Neural crest cell (in vitro differentiated cells): ENCODE measurements around the gene OR13C8. TPM values are rescaled to one million over a fixed set of nuclear protein-coding genes. Genes with fewer than 3 reads are reported as not detected.
"Not testable (repeated sequence)": the region's sequence is repeated elsewhere in the genome, so short reads cannot be mapped to it uniquely, and the experiment has no call there.

Experiments
- DNase-seq: peaks from one replicate; pipeline ENCODE4 v3.0.0; 2021; ENCODE audit warnings: low read depth, mixed read lengths, low spot score
- H3K27ac Mint-ChIP-seq: one replicate; pipeline ENCODE4 v1.8.0; 2021; ENCODE audit warnings: mild to moderate bottlenecking, mixed read lengths; ENCODE audit not compliant: unreplicated experiment
- H3K27me3 Mint-ChIP-seq: 2 replicates; pipeline ENCODE4 v1.8.0; 2021; ENCODE audit warnings: low read depth, mild to moderate bottlenecking, mixed read lengths
- H3K36me3 Mint-ChIP-seq: 2 replicates; pipeline ENCODE4 v1.8.0; 2021; ENCODE audit warnings: low read depth, mild to moderate bottlenecking, mixed read lengths
- H3K4me1 Mint-ChIP-seq: 2 replicates; pipeline ENCODE4 v1.8.0; 2021; ENCODE audit warnings: mixed read lengths
- H3K4me3 Mint-ChIP-seq: one replicate; pipeline ENCODE4 v1.8.0; 2021; ENCODE audit warnings: mild to moderate bottlenecking, mixed read lengths
- H3K9me3 Mint-ChIP-seq: 2 replicates; pipeline ENCODE4 v1.8.0; 2021; ENCODE audit warnings: mixed read lengths
- total RNA-seq: library from RNA; stranded (reverse); gene quantifications from 2 replicates; pipeline ENCODE4 v1.2.1, GENCODE V29; 2021
- TF ChIP-seq, protein P1 (sequence below): fragments of 200-600 bp; sonication (generic); conservative IDR thresholded peaks from 2 replicates; pipeline ENCODE4 v1.5.0; 2021; ENCODE audit warnings: antibody characterized with exemption, mild to moderate bottlenecking

OR13C8 gene
- total RNA-seq, 1 donor from 2014 or later, result not detected

DNA sequence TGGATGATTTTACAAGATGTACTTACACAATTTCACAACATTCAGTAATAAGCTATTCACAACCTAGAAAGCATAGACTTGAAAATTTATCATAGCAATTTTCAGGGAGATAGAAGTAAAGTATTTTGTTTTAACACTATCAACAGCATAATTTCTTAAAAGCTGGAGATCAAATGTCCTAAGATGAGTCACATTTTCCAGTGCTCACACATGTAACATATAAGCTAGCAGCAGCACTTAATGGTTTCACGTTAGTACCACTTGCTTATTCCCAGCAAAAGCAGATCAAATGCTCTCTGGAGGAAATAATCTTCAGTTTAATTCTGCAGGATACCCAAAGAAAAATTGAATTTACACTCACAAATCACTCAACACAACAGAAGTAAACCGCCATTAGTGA lies 6.5 kb downstream of the OR13C8 start:
- Mint-ChIP-seq H3K9me3 (peaks cover 5% of the 10 kb centered on the region), H3K36me3 (peaks cover 4% of the 10 kb centered on the region), H3K4me1 (no peaks in the 10 kb centered on the region), H3K27me3 (no peaks in the 10 kb centered on the region), H3K27ac (no peak overlapping the region), H3K4me3 (no peak overlapping the region)
- no peak for DNase-seq
- TF ChIP-seq, protein P1, sequence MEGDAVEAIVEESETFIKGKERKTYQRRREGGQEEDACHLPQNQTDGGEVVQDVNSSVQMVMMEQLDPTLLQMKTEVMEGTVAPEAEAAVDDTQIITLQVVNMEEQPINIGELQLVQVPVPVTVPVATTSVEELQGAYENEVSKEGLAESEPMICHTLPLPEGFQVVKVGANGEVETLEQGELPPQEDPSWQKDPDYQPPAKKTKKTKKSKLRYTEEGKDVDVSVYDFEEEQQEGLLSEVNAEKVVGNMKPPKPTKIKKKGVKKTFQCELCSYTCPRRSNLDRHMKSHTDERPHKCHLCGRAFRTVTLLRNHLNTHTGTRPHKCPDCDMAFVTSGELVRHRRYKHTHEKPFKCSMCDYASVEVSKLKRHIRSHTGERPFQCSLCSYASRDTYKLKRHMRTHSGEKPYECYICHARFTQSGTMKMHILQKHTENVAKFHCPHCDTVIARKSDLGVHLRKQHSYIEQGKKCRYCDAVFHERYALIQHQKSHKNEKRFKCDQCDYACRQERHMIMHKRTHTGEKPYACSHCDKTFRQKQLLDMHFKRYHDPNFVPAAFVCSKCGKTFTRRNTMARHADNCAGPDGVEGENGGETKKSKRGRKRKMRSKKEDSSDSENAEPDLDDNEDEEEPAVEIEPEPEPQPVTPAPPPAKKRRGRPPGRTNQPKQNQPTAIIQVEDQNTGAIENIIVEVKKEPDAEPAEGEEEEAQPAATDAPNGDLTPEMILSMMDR, result no peak

DNA sequence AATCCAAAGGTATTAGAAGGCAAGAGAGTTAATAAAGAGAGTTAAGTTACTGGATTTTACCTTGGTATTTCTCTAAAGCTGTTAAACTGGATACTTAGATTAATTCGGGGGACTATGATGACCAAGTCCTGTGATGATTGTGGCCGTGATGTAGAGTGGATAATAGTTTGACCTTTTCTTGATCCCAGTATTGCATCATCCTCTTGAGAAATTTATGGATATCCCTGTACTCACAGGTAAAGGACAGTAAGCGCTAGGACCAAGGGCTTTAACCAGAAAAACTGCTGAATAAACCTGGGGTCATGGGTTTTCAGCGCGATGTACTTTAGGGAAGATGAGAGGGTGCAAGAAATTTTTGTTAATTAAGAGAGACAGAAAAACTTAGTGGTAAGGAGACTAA lies 8.3 kb downstream of the OR13C8 start:
- TF ChIP-seq, protein P1, result no peak
- Mint-ChIP-seq H3K27ac (no peak overlapping the region), H3K36me3 (peaks cover 4% of the 10 kb centered on the region), H3K4me3 (no peak overlapping the region), H3K4me1 (no peaks in the 10 kb centered on the region), H3K27me3 (no peaks in the 10 kb centered on the region), H3K9me3 (peaks cover 5% of the 10 kb centered on the region)
- no peak for DNase-seq

DNA sequence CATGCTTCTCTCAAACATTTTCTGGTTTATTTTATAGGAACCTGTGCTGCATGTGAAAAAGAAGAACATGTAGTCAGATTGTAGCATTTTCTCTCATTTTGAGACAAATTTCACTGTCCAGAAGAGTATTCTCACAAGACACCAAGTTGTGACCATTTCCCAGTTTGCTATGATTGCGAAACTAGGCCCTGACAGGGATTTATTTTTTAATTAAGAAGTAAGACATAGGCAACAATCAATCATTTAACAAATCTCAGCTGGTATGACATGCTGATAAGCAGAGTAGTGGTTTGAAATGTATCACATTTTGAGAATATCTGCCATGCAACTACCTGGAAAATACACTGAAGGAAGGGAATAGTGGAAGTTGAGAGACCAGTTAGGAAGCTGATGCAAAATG lies 11.6 kb downstream of the OR13C8 start:
- TF ChIP-seq, protein P1, result no peak
- Mint-ChIP-seq H3K27me3 (no peaks in the 10 kb centered on the region), H3K4me1 (no peaks in the 10 kb centered on the region), H3K4me3 (no peak overlapping the region), H3K9me3 (no peaks in the 10 kb centered on the region), H3K27ac (no peak overlapping the region), H3K36me3 (no peaks in the 10 kb centered on the region)
- DNase-seq, result no peak

DNA sequence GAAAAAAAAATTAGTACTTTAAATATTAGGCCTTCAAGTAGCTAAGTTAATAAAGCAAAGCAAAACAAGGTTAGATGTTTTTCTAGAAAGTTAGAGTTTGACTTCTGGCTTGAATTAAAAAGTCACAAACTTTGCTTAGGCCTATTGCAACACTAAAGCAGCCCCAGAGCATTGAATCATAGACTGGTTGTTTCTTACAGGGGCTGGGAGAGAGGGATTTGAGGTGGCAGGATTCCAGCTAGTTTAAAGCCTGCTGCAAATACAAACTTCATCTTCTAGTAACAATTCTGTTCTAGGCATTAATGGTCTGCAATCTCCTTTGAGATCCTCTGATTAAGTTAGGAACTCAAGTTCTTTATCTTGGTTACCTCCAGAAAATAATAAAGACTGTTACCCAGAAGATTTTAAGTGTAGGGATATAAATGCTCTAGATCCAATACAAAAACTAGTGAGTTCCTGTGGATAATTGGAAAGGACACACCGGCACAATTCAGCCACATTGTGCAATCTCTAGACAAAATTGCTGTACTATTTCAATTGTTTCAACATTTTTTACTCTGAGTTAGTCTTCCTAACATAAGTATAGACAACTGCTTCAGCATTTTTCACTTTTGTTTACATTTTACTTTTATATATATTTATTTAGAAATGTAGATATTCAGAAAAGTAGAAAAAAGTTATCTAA lies 17.7 kb downstream of the OR13C8 start:
- TF ChIP-seq, protein P1, result no peak
- H3K4me1 Mint-ChIP-seq, result no peaks in the 10 kb centered on the region
- peak overlapping the region; percentile 19 for H3K27ac Mint-ChIP-seq
- H3K36me3 Mint-ChIP-seq, result no peaks in the 10 kb centered on the region
- DNase-seq, result no peak
- no peaks in the 10 kb centered on the region for H3K27me3 Mint-ChIP-seq
- H3K4me3 Mint-ChIP-seq, result no peak overlapping the region
- H3K9me3 Mint-ChIP-seq, result no peaks in the 10 kb centered on the region

DNA sequence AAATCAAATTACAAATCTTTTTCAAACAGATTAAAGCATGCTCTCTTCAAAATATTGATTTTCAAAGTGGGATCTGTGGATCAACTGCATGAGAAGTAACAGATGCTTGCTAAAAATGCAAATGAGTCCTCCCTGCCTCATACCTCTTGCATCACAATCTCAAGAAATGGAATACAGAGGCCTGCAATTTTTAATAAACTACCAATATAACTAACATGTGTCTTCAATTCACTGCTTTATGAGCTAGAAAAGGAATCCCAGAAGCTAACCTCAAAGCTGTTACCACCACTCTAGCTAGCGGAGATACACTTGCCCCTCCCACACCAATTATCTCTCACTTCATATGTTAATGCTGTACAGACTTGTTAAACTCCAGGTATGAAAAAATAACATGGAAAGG lies 20.7 kb downstream of the OR13C8 start:
- Mint-ChIP-seq H3K27me3 (peaks cover 3% of the 10 kb centered on the region), H3K36me3 (no peaks in the 10 kb centered on the region), H3K9me3 (peaks cover 6% of the 10 kb centered on the region), H3K4me1 (no peaks in the 10 kb centered on the region), H3K27ac (no peak overlapping the region), H3K4me3 (no peak overlapping the region)
- TF ChIP-seq, protein P1, result no peak
- DNase-seq, result no peak

DNA sequence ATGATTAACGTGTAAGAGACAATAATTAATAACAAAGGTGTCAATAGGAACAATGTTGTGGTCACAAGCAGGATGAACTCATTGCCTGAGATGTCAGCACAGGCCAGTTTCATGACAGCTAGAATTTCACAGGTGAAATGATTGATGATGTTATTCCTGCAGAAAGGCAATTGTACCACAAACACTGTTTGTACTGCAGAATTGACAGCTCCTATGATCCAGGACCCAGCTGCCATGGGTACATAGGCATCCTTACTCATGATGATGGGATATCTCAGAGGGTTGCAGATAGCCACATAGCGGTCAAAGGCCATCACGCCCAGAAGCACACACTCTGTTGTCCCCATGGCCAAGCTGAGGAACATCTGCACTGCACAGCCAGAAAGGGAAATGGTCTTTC lies 29.8 kb downstream of the OR13C8 start:
- H3K9me3 Mint-ChIP-seq, H3K4me1 Mint-ChIP-seq, H3K36me3 Mint-ChIP-seq, H3K4me3 Mint-ChIP-seq, DNase-seq, H3K27ac Mint-ChIP-seq: not testable (repeated sequence)
- H3K27me3 Mint-ChIP-seq, result peaks cover 16% of the 10 kb centered on the region

DNA sequence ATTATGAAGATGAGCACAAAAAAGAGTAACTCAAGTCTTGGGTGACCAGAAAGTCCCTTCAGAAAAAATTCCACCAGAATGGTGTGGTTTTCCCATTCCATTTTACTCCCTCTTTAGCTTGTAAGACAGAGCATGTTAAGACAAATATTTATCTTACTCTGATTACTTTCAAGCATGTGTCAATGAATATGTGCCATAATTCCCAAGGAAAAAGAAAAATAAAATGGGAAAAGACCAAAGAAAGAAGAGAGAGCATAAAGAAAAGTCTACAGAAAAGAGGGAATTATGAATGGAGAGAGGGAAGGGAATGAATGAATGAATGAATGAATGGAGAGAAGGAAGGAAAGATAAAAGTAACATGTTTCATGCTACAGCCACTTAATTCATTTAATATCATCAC lies 30.3 kb downstream of the OR13C8 start, which contains the start of gene OR13C5:
Gene OR13C5 (minus strand): TSS at position 101 of the 400 bp plus-strand sequence. CDS start 0 bp downstream, at position 101.
- not testable (repeated sequence) for H3K27ac Mint-ChIP-seq, H3K4me1 Mint-ChIP-seq

More for the DNA sequence above, 30.3 kb downstream of the OR13C8 start, which contains the start of gene OR13C5:
- not testable (repeated sequence) for H3K36me3 Mint-ChIP-seq, H3K4me3 Mint-ChIP-seq, DNase-seq, H3K9me3 Mint-ChIP-seq
- H3K27me3 Mint-ChIP-seq, result peaks cover 20% of the 10 kb centered on the region
